Neutrophil (primary cell): ENCODE data around the gene DDIAS.
"Not testable (repeated sequence)": the region's sequence is repeated elsewhere in the genome, so short reads cannot be mapped to it uniquely, and the experiment has no call there.

Source experiments
- H3K27ac ChIP-seq: fragments of 200-600 bp; sonication (generic); 2 replicates; pipeline ENCODE4 v1.5.1; 2016; ENCODE audit warnings: mild to moderate bottlenecking, moderate library complexity
- H3K27me3 ChIP-seq: fragments of 200-600 bp; sonication (generic); 2 replicates; pipeline ENCODE4 v1.6.0; 2016; ENCODE audit warnings: mild to moderate bottlenecking
- H3K36me3 ChIP-seq: fragments of 200-600 bp; sonication (generic); 2 replicates; pipeline ENCODE4 v1.5.1; 2017
- H3K4me1 ChIP-seq, 2 experiments: fragments of 200-600 bp in 1 of 2; sonication (generic) in 1 of 2; 1 replicate in 1 of 2; 2 replicates in 1 of 2; pipeline versions ENCODE4 v1.5.1 to v1.6.1; 2013 to 2016; ENCODE audit warnings: low read depth in 1 of 2, low read length in 1 of 2, mild to moderate bottlenecking in 1 of 2, moderate library complexity in 1 of 2; ENCODE audit not compliant: control insufficient read depth in 1 of 2, insufficient read depth in 1 of 2
- H3K4me3 ChIP-seq, 2 experiments: fragments of 200-600 bp in 1 of 2; sonication (generic) in 1 of 2; 1 replicate in 1 of 2; 2 replicates in 1 of 2; pipeline ENCODE4 v1.5.1; 2013 to 2016; ENCODE audit warnings: low read depth in 1 of 2, low read length in 1 of 2, mild to moderate bottlenecking in 1 of 2, moderate library complexity in 1 of 2
- H3K9me3 ChIP-seq: fragments of 200-600 bp; sonication (generic); 2 replicates; pipeline ENCODE4 v1.5.1; 2016
- TF ChIP-seq, protein P1 (sequence below): fragments of 200-600 bp; sonication (generic); IDR thresholded peaks from 2 replicates; pipeline ENCODE4 v1.5.1; 2016; ENCODE audit warnings: antibody characterized with exemption

The DDIAS gene

DNA sequence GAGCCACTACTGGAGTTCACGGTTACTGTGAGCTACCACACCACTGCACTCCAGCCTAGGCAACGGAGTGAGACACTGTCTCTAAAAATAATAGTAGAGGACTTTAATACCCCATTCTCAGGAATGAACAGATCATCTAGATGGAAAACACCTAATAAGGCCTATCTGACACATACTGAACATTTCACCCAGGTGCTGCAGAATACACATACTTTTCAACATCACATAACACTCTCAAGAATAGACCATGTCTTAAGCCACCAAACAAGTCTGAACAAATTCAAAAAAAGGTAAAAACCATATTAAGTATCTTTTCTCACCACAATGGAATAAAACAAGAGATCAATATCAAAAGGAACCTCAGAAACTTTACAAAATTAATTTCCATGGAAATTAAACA, 37.9 kb downstream of the DDIAS start:
- Histone ChIP-seq H3K36me3 (peaks cover 18% of the 10 kb centered on the region), H3K27ac (no peak overlapping the region), H3K27me3 (no peaks in the 10 kb centered on the region), H3K4me1 (no peaks in the 10 kb centered on the region), H3K4me3 (no peak overlapping the region), H3K9me3 (no peaks in the 10 kb centered on the region)
- TF ChIP-seq, protein P1, sequence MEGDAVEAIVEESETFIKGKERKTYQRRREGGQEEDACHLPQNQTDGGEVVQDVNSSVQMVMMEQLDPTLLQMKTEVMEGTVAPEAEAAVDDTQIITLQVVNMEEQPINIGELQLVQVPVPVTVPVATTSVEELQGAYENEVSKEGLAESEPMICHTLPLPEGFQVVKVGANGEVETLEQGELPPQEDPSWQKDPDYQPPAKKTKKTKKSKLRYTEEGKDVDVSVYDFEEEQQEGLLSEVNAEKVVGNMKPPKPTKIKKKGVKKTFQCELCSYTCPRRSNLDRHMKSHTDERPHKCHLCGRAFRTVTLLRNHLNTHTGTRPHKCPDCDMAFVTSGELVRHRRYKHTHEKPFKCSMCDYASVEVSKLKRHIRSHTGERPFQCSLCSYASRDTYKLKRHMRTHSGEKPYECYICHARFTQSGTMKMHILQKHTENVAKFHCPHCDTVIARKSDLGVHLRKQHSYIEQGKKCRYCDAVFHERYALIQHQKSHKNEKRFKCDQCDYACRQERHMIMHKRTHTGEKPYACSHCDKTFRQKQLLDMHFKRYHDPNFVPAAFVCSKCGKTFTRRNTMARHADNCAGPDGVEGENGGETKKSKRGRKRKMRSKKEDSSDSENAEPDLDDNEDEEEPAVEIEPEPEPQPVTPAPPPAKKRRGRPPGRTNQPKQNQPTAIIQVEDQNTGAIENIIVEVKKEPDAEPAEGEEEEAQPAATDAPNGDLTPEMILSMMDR: no peak

DNA sequence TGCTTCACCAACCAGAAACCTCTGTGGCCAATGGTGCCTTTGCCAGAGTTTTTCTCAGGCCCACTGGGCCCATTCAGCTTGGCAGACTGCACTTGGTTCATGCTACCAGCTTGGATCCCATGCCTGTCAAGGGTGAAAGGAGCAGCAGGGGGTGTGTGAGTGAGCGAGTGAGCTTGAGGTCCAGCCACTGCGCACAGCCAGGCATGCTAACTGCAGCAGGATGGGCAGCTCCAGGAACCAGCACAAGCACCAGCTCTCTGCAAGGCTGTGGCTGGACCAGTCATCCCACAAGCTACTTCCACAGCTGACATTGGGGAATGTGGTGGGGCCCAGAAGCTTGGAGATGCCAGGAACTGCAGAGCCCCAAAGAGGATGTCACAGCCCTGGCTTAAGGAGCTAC, 40.8 kb downstream of the DDIAS start:
- H3K36me3 ChIP-seq: no peaks in the 10 kb centered on the region
- no peaks in the 10 kb centered on the region for H3K4me1 ChIP-seq
- no peak overlapping the region for H3K27ac ChIP-seq
- TF ChIP-seq, protein P1: no peak
- H3K27me3 ChIP-seq: no peaks in the 10 kb centered on the region
- H3K9me3 ChIP-seq: no peaks in the 10 kb centered on the region
- no peak overlapping the region for H3K4me3 ChIP-seq

DNA sequence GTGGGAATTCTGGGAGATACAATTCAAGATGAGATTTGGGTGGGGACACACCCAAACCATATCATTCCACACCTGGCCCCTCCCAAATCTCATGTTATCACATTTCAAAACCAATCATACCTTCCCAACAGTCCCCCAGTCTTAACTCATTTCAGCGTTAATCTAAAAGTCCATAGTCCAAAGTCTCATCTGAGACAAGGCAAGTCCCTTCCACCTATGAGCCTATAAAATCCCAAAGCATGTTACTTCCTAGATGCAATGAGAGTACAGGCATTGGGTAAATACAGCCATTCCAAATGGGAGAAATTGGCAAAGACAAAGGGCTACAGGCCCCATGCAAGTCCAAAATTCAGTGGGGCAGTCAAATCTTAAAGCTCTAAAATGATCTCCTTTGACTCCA, 41.9 kb downstream of the DDIAS start:
- not testable (repeated sequence) for H3K9me3 ChIP-seq, H3K27ac ChIP-seq, H3K27me3 ChIP-seq, H3K36me3 ChIP-seq, H3K4me1 ChIP-seq, H3K4me3 ChIP-seq

DNA sequence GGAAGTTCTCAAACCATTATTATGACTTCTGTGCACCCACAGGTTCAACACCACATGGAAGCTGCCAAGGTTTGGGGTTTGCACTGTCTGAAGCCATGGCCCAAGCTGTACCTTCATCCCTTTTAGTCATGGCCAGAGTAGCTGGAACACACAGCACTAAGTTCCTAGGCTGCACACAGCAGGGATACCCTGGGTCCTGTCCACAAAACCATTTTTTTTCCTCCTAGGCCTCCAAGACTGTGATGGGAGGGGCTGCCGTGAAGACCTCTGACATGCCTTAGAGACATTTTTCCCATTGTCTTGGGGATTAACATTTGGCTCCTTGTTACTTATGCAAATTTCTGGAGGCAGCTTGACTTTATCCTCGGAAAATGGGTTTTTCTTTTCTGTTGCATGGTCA, 42.7 kb downstream of the DDIAS start:
- TF ChIP-seq, protein P1: no peak
- H3K4me3 ChIP-seq: no peak overlapping the region
- H3K27ac ChIP-seq: no peak overlapping the region

DNA sequence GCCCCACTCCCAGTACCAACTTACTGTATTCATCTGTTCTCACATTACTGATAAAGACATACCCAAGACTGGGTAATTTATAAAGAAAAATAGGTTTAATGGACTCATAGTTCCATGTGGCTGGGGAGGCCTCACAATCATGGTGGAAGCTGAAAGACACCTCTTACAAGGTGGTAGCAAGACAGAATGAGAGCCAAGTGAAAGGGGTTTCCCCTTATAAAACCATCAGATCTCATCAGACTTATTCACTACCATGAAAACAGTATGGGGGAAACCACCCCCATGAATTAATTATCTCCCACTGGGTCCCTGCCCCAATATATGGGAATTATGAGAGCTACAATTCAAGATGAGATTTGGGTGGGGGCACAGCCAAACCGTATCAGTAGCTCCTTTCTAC, 43.5 kb downstream of the DDIAS start:
- H3K36me3 ChIP-seq, H3K27ac ChIP-seq, H3K4me3 ChIP-seq, H3K4me1 ChIP-seq, H3K27me3 ChIP-seq, H3K9me3 ChIP-seq: not testable (repeated sequence)

More for the DNA sequence above, 42.7 kb downstream of the DDIAS start:
- Histone ChIP-seq H3K27me3 (no peaks in the 10 kb centered on the region), H3K9me3 (no peaks in the 10 kb centered on the region), H3K36me3 (no peaks in the 10 kb centered on the region), H3K4me1 (no peaks in the 10 kb centered on the region)

DNA sequence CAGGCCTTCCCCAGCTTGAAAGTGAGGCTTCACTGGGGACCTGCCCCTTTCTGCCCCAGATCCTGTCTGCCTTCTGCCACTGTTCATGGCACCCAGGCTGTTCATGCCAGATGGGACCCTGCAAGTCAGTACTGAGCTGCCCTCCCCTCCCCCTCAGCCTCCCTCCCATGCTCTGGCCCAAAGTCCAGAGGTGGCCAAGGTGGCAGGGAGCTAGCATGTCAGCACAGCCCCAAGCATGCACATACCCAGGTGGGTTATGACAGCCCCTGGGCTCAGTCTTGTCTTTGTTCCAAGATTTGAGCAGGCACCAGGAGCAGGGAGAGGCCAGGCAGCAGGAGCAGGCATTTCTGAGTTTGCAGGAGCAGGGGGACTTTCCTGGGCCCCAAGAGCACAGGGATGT, 44.1 kb downstream of the DDIAS start:
- Histone ChIP-seq H3K9me3 (no peaks in the 10 kb centered on the region), H3K4me3 (no peak overlapping the region), H3K36me3 (no peaks in the 10 kb centered on the region), H3K27me3 (no peaks in the 10 kb centered on the region), H3K27ac (no peak overlapping the region), H3K4me1 (no peaks in the 10 kb centered on the region)
- TF ChIP-seq, protein P1: no peak

DNA sequence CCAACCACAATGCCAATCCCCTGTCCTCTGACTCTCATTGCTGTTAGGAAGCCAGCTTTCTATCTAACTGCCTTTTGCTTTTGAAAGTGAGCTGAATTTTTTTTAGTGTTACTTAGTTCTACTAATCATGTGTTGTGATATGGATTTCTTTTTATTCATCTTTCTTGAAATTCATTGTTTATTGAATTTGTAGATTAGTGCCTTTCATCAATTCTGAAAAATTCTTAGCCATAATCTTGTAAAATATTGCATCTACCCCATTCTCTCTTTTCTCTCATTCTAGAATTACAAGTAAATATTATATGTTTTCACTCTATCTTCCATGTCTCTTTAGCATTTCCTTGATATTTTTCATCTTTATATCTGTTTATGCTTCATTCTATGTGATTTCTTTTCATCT, 47.8 kb downstream of the DDIAS start:
- TF ChIP-seq, protein P1: no peak
- H3K9me3 ChIP-seq: no peaks in the 10 kb centered on the region
- no peaks in the 10 kb centered on the region for H3K4me1 ChIP-seq
- no peak overlapping the region for H3K27ac ChIP-seq
- no peak overlapping the region for H3K4me3 ChIP-seq
- H3K36me3 ChIP-seq: no peaks in the 10 kb centered on the region
- no peaks in the 10 kb centered on the region for H3K27me3 ChIP-seq

DNA sequence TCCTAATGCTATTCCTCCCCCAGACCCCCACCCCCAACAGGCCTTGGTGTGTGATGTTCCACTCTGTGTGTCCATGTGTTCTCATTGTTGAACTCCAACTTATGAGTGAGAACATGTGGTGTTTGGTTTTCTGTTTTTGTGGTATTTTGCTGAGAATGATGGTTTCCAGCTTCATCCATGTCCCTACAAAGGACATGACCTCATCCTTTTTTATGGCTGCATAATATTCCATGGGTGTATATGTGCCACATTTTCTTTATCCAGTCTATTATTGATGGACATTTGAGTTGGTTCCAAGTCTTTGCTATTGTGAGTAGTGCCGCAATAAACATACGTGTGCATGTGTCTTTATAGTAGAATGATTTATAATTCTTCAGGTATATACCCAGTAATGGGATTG, 49.0 kb downstream of the DDIAS start:
- H3K9me3 ChIP-seq, H3K4me1 ChIP-seq, H3K27me3 ChIP-seq, H3K36me3 ChIP-seq, H3K4me3 ChIP-seq, H3K27ac ChIP-seq: not testable (repeated sequence)

DNA sequence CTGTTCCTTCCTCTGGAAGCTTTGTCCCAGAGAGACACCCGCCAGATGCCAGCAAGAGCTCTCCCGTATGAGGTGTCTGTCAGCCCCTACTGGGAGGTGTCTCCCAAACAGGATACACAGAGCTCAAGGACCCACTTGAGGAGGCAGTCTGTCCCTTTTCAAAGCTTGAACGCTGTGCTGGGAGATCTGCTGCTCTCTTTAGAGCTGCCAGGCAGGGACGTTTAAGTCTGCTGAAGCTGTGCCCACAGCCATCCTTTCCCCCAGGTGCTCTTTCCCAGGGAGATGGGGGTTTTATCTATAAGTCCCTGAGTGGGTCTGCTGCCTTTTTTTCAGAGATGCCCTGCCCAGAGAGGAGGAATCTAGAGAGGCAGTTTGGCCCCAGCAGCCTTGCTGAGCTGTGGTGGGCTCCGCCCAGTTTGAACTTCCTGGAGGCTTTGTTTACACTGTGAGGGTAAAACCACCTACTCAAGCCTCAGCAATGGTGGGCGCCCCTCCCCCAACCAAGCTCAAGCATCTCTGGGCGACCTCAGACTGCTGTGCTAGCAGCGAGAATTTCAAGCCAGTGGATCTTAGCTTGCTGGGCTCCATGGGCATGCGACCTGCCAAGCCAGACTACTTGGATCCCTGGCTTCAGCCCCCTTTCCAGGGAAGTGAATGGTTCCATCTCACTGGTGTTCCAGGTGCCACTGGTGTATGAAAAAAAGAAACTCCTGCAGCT, 54.4 kb downstream of the DDIAS start:
- not testable (repeated sequence) for H3K27ac ChIP-seq, H3K4me1 ChIP-seq, H3K4me3 ChIP-seq, H3K36me3 ChIP-seq, H3K27me3 ChIP-seq, H3K9me3 ChIP-seq
